DOHH2 (cell line): ENCODE data around the gene MAMDC4.
A peak's percentile ranks its signal among the peaks of the same experiment; 100 is the strongest.

Experiments used
- H3F3A ChIP-seq: fragments of 200-600 bp; sonication (generic), shearing (Covaris generic); 2 replicates; pipeline ENCODE4 v1.6.0; 2016; ENCODE audit warnings: antibody characterized with exemption, mild to moderate bottlenecking; ENCODE audit not compliant: control insufficient read depth, insufficient read depth
- H3K27ac ChIP-seq: fragments of 200-600 bp; sonication (generic); 2 replicates; pipeline ENCODE4 v1.5.1; 2014; ENCODE audit warnings: low read depth, mild to moderate bottlenecking, low read length, moderate library complexity
- H3K27me3 ChIP-seq: fragments of 200-600 bp; sonication (generic); 2 replicates; pipeline ENCODE4 v1.6.1; 2014; ENCODE audit warnings: mild to moderate bottlenecking, low read length, mixed read lengths; ENCODE audit not compliant: control insufficient read depth
- H3K36me3 ChIP-seq: fragments of 200-600 bp; sonication (generic); 2 replicates; pipeline ENCODE4 v1.6.1; 2014; ENCODE audit warnings: mild to moderate bottlenecking, low read length, moderate library complexity, mixed read lengths; ENCODE audit not compliant: control insufficient read depth
- H3K4me1 ChIP-seq: fragments of 200-600 bp; sonication (generic); 2 replicates; pipeline ENCODE4 v1.6.1; 2014; ENCODE audit warnings: mild to moderate bottlenecking, low read length, mixed read lengths; ENCODE audit not compliant: control insufficient read depth
- H3K4me2 ChIP-seq: fragments of 200-600 bp; sonication (generic); 2 replicates; pipeline ENCODE4 v1.6.0; 2014; ENCODE audit warnings: mild to moderate bottlenecking, low read length, moderate library complexity
- H3K4me3 ChIP-seq: fragments of 200-600 bp; sonication (generic); 2 replicates; pipeline ENCODE4 v1.5.1; 2014; ENCODE audit warnings: mild to moderate bottlenecking, low read length, mixed read lengths
- H3K79me2 ChIP-seq: fragments of 200-600 bp; sonication (generic); 2 replicates; pipeline ENCODE4 v1.6.1; 2014; ENCODE audit warnings: mild to moderate bottlenecking, low read length, mixed read lengths; ENCODE audit not compliant: control insufficient read depth
- H3K9me2 ChIP-seq: fragments of 200-600 bp; sonication (generic); replicated peaks from 2 replicates; pipeline ENCODE4 v1.6.1; 2014; ENCODE audit warnings: mild to moderate bottlenecking, low read length, mixed read lengths; ENCODE audit not compliant: control insufficient read depth
- H3K9me3 ChIP-seq: fragments of 200-600 bp; sonication (generic); 2 replicates; pipeline ENCODE4 v1.6.1; 2014; ENCODE audit warnings: antibody characterized with exemption, low read length, mixed read lengths; ENCODE audit not compliant: control insufficient read depth, insufficient read depth
- H4K20me1 ChIP-seq: fragments of 200-600 bp; sonication (generic); 2 replicates; pipeline ENCODE4 v1.6.0; 2014; ENCODE audit warnings: low read depth, mild to moderate bottlenecking, antibody characterized with exemption, low read length, moderate library complexity; ENCODE audit not compliant: control insufficient read depth, insufficient read depth
- EZH2phosphoT487 ChIP-seq: fragments of 200-600 bp; sonication (generic); IDR thresholded peaks from 2 replicates; pipeline ENCODE4 v1.6.1; 2017; ENCODE audit warnings: borderline replicate concordance, mild to moderate bottlenecking, antibody characterized with exemption, low read length, moderate library complexity, mixed read lengths
- TF ChIP-seq, protein P1 (sequence below): fragments of 200-600 bp; sonication (generic); IDR thresholded peaks from one replicate; pipeline ENCODE4 v1.5.1; 2014; ENCODE audit warnings: antibody characterized with exemption, mild to moderate bottlenecking, low read depth, low read length; ENCODE audit not compliant: poor library complexity, severe bottlenecking

The MAMDC4 gene

GRCh38 chr9:136862849-136863622, 10.9 kb downstream of the MAMDC4 start:
- Histone ChIP-seq H3F3A (no peaks in the 10 kb centered on the region), H3K4me1 (peaks cover 15% of the 10 kb centered on the region), H3K27me3 (no peaks in the 10 kb centered on the region), H3K79me2 (peaks cover 24% of the 10 kb centered on the region), H3K9me2 (no peaks in the 10 kb centered on the region), H4K20me1 (no peaks in the 10 kb centered on the region), H3K36me3 (peaks cover 34% of the 10 kb centered on the region), H3K4me2 (no peak overlapping the region), H3K4me3 (no peak overlapping the region), H3K9me3 (no peaks in the 10 kb centered on the region), H3K27ac (no peak overlapping the region)
- TF ChIP-seq EZH2phosphoT487, result no peak
- TF ChIP-seq, protein P1, sequence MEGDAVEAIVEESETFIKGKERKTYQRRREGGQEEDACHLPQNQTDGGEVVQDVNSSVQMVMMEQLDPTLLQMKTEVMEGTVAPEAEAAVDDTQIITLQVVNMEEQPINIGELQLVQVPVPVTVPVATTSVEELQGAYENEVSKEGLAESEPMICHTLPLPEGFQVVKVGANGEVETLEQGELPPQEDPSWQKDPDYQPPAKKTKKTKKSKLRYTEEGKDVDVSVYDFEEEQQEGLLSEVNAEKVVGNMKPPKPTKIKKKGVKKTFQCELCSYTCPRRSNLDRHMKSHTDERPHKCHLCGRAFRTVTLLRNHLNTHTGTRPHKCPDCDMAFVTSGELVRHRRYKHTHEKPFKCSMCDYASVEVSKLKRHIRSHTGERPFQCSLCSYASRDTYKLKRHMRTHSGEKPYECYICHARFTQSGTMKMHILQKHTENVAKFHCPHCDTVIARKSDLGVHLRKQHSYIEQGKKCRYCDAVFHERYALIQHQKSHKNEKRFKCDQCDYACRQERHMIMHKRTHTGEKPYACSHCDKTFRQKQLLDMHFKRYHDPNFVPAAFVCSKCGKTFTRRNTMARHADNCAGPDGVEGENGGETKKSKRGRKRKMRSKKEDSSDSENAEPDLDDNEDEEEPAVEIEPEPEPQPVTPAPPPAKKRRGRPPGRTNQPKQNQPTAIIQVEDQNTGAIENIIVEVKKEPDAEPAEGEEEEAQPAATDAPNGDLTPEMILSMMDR, result no peak

DNA sequence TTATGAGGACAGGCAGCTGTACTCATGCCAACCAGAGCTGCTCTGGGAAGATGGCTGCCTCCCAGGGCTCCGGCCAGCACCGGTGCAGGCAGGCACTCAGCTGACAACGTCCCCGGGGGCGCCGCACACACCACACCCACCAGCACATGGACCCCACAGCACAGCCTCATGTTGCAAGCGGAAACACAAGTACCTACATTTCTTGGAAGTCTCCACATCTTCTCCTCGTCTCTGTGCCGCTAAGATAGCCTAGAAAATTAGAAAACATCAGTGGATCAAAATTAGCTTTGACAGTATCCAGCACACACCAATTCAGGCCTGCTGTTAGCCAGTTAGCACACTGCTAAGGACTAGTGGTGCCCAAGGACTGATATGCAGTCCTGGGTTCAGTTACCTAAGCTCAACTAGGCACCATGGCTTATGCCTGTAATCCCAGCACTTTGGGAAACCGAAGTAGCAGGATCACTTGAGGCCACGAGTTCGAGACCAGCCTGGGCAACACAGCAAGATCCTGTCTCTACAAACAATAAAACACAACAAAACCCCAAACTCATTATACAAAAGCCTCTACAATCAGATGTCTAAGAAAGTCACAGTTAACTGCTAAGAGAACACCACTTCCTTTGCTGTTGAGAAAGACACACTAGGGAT, 11.6 kb downstream of the MAMDC4 start:
- H3K27ac ChIP-seq, result no peak overlapping the region
- H3K4me2 ChIP-seq, result no peak overlapping the region
- H3K79me2 ChIP-seq, result peaks cover 24% of the 10 kb centered on the region
- H3F3A ChIP-seq, result no peaks in the 10 kb centered on the region; the same call in 1 of the 2 replicates
- peaks cover 15% of the 10 kb centered on the region for H3K4me1 ChIP-seq
- TF ChIP-seq EZH2phosphoT487, result no peak
- TF ChIP-seq, protein P1, result no peak
- no peaks in the 10 kb centered on the region for H4K20me1 ChIP-seq
- H3K9me3 ChIP-seq, result no peaks in the 10 kb centered on the region
- no peaks in the 10 kb centered on the region for H3K9me2 ChIP-seq
- H3K4me3 ChIP-seq, result no peak overlapping the region
- H3K27me3 ChIP-seq, result no peaks in the 10 kb centered on the region
- H3K36me3 ChIP-seq, result peaks cover 34% of the 10 kb centered on the region

DNA sequence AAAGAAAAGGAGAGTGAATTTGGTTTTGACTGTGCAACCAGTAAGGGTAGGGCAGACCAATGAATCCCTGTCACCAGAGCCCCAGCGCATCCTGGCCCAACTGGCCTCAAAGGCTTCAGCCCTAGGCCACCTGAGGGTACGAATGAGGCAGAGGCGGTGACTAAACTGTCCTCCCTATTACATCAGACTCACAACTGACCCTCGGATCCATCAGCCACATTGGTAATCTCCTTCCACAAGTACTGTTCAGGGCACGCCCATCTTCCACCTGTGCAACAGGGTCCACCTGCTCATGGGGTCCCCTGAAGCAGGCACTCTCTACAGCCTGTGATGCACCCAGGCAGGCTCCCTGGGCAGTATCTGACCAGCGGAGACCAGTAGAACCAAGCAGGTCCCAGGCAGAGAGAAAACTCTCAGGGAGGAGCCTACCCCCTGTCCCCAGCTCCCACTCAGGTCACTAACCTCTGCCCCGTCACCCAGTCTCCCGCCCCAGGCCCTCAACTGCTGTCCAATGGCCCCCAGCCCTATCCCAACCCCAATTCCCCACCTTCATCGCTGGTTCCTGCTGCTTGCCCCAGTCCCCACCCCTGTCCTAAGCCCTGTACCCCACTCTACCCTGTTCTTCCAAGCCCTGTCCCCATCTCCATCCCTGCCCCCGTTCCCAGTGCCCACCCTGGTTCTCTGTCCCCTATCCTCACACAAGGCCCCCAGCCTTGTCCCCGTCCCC, 13.1 kb downstream of the MAMDC4 start:
- H3K79me2 ChIP-seq, result peaks cover 24% of the 10 kb centered on the region
- no peak overlapping the region for H3K27ac ChIP-seq
- peaks cover 15% of the 10 kb centered on the region for H3K4me1 ChIP-seq
- H3K4me3 ChIP-seq, result peak overlapping the region; percentile 97
- H3K4me2 ChIP-seq, result peak overlapping the region; percentile 94
- H3K9me3 ChIP-seq, result no peaks in the 10 kb centered on the region
- TF ChIP-seq, protein P1, result no peak
- no peak for TF ChIP-seq EZH2phosphoT487
- H3K36me3 ChIP-seq, result peaks cover 34% of the 10 kb centered on the region
- no peaks in the 10 kb centered on the region; the same call in 1 of the 2 replicates for H3F3A ChIP-seq
- no peaks in the 10 kb centered on the region for H3K9me2 ChIP-seq
- H3K27me3 ChIP-seq, result no peaks in the 10 kb centered on the region
- no peaks in the 10 kb centered on the region for H4K20me1 ChIP-seq
